Ascending aorta (tissue), 2 donors: ENCODE results near the gene GRIK1. TPM values are rescaled to one million over a fixed set of nuclear protein-coding genes. Genes with fewer than 3 reads are reported as not detected.

Experiments
- DNase-seq, 2 donors: peaks; one replicate each; pipeline ENCODE4 v3.0.0-alpha.2; 2019; ENCODE audit warnings: low spot score in 2 of 2
- H3K27ac ChIP-seq, 2 donors: fragments of 200-600 bp; sonication (generic); one replicate each; pipeline ENCODE4 v1.5.1; 2016 to 2017; ENCODE audit warnings: mild to moderate bottlenecking in 1 of 2
- H3K27me3 ChIP-seq: fragments of 200-600 bp; sonication (generic); one replicate; pipeline ENCODE4 v1.5.1; 2017
- H3K36me3 ChIP-seq, 2 donors: fragments of 200-600 bp; sonication (generic); one replicate each; pipeline ENCODE4 v1.5.1; 2016
- H3K4me1 ChIP-seq, 2 donors: fragments of 200-600 bp; sonication (generic); one replicate each; pipeline ENCODE4 v1.5.1; 2016 to 2017; ENCODE audit warnings: mild to moderate bottlenecking in 1 of 2
- H3K4me3 ChIP-seq, 2 donors: fragments of 200-600 bp; sonication (generic); one replicate each; pipeline ENCODE4 v1.5.1; 2016 to 2017; ENCODE audit warnings: mild to moderate bottlenecking in 1 of 2
- H3K9me3 ChIP-seq, 2 donors: fragments of 200-600 bp; sonication (generic); one replicate each; pipeline ENCODE4 v1.5.1; 2016
- intact Hi-C: fragments of 100-400 bp; cut with DNase I; formaldehyde crosslinking; loops from one replicate; pipeline ENCODE4 v1.15.1; 2023
- total RNA-seq: library from RNA; depleted of rRNA; stranded (reverse); fragments of >200 nt; gene quantifications from one replicate; pipeline ENCODE4 v1.1.0, GENCODE V29; 2016
- TF ChIP-seq, protein P1 (sequence below), 3 experiments: fragments of 200-600 bp in 2 of 3; fragments of 450-650 bp in 1 of 3; sonication (generic) in 2 of 3; IDR thresholded peaks; one replicate each; pipeline ENCODE4 v1.5.1; 2016 to 2019; ENCODE audit warnings: antibody characterized with exemption in 3 of 3, mild to moderate bottlenecking in 1 of 3, moderate library complexity in 1 of 3

GRIK1 gene
- total RNA-seq, 1 donor from 2014 or later: not detected

GRCh38 chr21:29909571-29909970 is 30.2 kb downstream of the GRIK1 start:
- TF ChIP-seq, protein P1, sequence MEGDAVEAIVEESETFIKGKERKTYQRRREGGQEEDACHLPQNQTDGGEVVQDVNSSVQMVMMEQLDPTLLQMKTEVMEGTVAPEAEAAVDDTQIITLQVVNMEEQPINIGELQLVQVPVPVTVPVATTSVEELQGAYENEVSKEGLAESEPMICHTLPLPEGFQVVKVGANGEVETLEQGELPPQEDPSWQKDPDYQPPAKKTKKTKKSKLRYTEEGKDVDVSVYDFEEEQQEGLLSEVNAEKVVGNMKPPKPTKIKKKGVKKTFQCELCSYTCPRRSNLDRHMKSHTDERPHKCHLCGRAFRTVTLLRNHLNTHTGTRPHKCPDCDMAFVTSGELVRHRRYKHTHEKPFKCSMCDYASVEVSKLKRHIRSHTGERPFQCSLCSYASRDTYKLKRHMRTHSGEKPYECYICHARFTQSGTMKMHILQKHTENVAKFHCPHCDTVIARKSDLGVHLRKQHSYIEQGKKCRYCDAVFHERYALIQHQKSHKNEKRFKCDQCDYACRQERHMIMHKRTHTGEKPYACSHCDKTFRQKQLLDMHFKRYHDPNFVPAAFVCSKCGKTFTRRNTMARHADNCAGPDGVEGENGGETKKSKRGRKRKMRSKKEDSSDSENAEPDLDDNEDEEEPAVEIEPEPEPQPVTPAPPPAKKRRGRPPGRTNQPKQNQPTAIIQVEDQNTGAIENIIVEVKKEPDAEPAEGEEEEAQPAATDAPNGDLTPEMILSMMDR (IDR thresholded peaks at IDR 0.05): no peak
- Histone ChIP-seq H3K36me3 (no peaks in the 10 kb centered on the region), H3K4me1 (no peaks in the 10 kb centered on the region), H3K27me3 (no peaks in the 10 kb centered on the region), H3K9me3 (no peaks in the 10 kb centered on the region), H3K27ac (no peak overlapping the region), H3K4me3 (no peak overlapping the region)
- no peak for DNase-seq
- intact Hi-C loops: no loop called here

DNA sequence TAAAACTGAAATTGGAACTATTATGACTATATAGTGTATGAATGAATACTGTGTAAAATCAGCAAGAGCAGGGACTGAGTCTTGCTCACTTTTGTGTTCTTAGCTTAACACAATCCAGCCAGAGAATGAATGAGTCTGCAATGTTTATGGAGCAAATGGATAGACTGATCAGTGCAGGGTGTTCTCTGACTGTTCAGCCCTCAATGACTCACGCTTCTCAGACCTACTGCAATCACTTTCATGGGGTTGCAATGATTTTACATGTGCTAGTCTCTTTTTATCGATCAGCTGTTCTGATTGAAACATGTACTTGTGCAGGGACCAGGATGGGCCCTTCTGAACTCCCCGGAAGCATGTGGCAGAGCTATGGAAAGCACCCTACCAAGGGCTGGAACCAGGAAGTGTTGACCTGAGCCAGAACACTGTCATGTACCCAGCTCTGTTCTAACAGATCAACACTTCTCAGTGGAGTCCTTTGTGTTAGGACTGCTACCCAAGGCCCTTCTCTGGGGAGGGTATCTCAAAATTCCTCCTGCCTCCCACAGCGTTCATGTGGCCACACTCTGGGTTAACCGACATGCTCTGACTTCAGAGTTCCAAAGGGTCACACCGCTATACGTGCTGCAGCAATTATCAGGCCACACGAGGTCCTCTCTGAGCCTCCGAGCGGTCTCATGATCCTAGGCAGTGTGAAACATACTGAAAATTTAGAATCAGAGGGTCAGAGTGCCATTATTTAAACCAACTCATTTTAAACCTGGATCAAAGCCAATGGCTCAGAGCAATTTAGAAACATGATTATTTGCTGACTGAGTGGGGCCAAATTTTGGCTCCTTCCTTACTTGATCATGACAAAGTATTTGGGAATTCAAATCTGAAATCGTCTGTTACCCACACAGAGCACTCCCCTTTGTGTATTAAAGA is 35.2 kb downstream of the GRIK1 start:
- DNase-seq: no peak
- H3K27ac ChIP-seq: no peak overlapping the region
- TF ChIP-seq, protein P1 (IDR thresholded peaks at IDR 0.05): no peak
- H3K36me3 ChIP-seq: no peaks in the 10 kb centered on the region
- H3K27me3 ChIP-seq: no peaks in the 10 kb centered on the region
- no peak overlapping the region for H3K4me3 ChIP-seq
- intact Hi-C loops: no loop called here
- H3K4me1 ChIP-seq: no peaks in the 10 kb centered on the region
- no peaks in the 10 kb centered on the region for H3K9me3 ChIP-seq

DNA sequence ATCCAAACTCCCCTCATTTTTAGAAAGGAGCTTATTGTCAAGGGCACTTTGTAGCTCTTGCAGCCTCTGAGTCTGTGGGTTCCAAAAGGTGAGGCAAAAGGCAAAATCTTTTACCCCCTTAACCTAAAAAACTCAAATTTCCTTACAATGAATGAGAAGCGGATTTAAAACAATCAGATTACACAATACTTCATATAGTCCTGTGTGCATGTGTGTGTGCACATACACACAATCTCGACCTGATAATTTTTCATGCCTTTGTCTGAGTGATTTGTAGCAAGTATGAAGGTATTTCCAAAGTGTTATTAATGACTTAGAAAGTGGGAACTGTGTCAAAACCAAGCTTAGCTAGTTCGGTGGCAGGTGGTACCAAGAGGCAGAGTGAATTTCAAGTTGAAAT is 42.9 kb downstream of the GRIK1 start:
- no peak overlapping the region for H3K27ac ChIP-seq
- H3K9me3 ChIP-seq: no peaks in the 10 kb centered on the region
- TF ChIP-seq, protein P1 (IDR thresholded peaks at IDR 0.05): no peak
- no peaks in the 10 kb centered on the region for H3K4me1 ChIP-seq
- no peak for DNase-seq
- no peak overlapping the region for H3K4me3 ChIP-seq
- H3K27me3 ChIP-seq: no peaks in the 10 kb centered on the region
- intact Hi-C loops: no loop called here
- no peaks in the 10 kb centered on the region for H3K36me3 ChIP-seq

GRCh38 chr21:29893687-29894086 is 46.1 kb downstream of the GRIK1 start:
- H3K27ac ChIP-seq: no peak overlapping the region
- no peaks in the 10 kb centered on the region for H3K27me3 ChIP-seq
- H3K4me3 ChIP-seq: no peak overlapping the region
- DNase-seq: no peak
- H3K9me3 ChIP-seq: no peaks in the 10 kb centered on the region
- H3K36me3 ChIP-seq: no peaks in the 10 kb centered on the region
- TF ChIP-seq, protein P1 (IDR thresholded peaks at IDR 0.05): no peak
- intact Hi-C loops: no loop called here
- no peaks in the 10 kb centered on the region for H3K4me1 ChIP-seq

GRCh38 chr21:29892379-29892778 is 47.4 kb downstream of the GRIK1 start:
- no peak for DNase-seq
- H3K4me3 ChIP-seq: no peak overlapping the region
- intact Hi-C loops: no loop called here
- no peaks in the 10 kb centered on the region for H3K36me3 ChIP-seq
- TF ChIP-seq, protein P1 (IDR thresholded peaks at IDR 0.05): no peak
- no peak overlapping the region for H3K27ac ChIP-seq
- H3K27me3 ChIP-seq: no peaks in the 10 kb centered on the region
- H3K4me1 ChIP-seq: no peaks in the 10 kb centered on the region
- no peaks in the 10 kb centered on the region for H3K9me3 ChIP-seq
